Measurements from ENCODE around the gene RAP1GDS1.
"Not testable (repeated sequence)": the region's sequence is repeated elsewhere in the genome, so short reads cannot be mapped to it uniquely, and the experiment has no call there.

RAP1GDS1 gene

GRCh38 chr4:98352396-98352795, 91.2 kb downstream of the RAP1GDS1 start:
- DNase-seq = no peak

- no peak for DNase-seq
Observed at GRCh38 chr4:98352940-98353339, 91.8 kb downstream of the RAP1GDS1 start.

- DNase-seq = no peak
Observed at GRCh38 chr4:98358630-98359248, 97.6 kb downstream of the RAP1GDS1 start.

GRCh38 chr4:98359646-98360045, 98.5 kb downstream of the RAP1GDS1 start:
- no peak for DNase-seq

- no peak for DNase-seq
Observed at GRCh38 chr4:98363431-98363830, 102.2 kb downstream of the RAP1GDS1 start.

- not testable (repeated sequence) for DNase-seq
Observed at GRCh38 chr4:98366275-98366674, 105.1 kb downstream of the RAP1GDS1 start.

GRCh38 chr4:98368000-98368399, 106.8 kb downstream of the RAP1GDS1 start:
- DNase-seq = not testable (repeated sequence)

- no peak for DNase-seq
Observed at GRCh38 chr4:98369322-98369721, 108.1 kb downstream of the RAP1GDS1 start.

GRCh38 chr4:98374643-98375042, 113.5 kb downstream of the RAP1GDS1 start:
- peak in 12 of 51 donors; percentile 1 to 29 (median 6) for DNase-seq

GRCh38 chr4:98377559-98377958, 116.4 kb downstream of the RAP1GDS1 start:
- no peak for DNase-seq

GRCh38 chr4:98381306-98381705, 120.1 kb downstream of the RAP1GDS1 start:
- DNase-seq = no peak

GRCh38 chr4:98383431-98384106, 122.4 kb downstream of the RAP1GDS1 start:
- DNase-seq = no peak

- DNase-seq = no peak
Observed at GRCh38 chr4:98385831-98386230, 124.6 kb downstream of the RAP1GDS1 start.

- DNase-seq = no peak
Observed at GRCh38 chr4:98387345-98388026, 126.3 kb downstream of the RAP1GDS1 start.

- DNase-seq = no peak
Observed at GRCh38 chr4:98394134-98394533, 132.9 kb downstream of the RAP1GDS1 start.

GRCh38 chr4:98399915-98400314, 138.7 kb downstream of the RAP1GDS1 start:
- DNase-seq = no peak

- no peak for DNase-seq
Observed at GRCh38 chr4:98406819-98407218, 145.6 kb downstream of the RAP1GDS1 start.

- DNase-seq = peak in 1 of 51 donors; percentile 32
Observed at GRCh38 chr4:98411731-98412130, 150.5 kb downstream of the RAP1GDS1 start.

- DNase-seq = no peak
Observed at GRCh38 chr4:98416844-98417243, 155.7 kb downstream of the RAP1GDS1 start.

GRCh38 chr4:98420151-98420550, 159.0 kb downstream of the RAP1GDS1 start:
- not testable (repeated sequence) for DNase-seq

GRCh38 chr4:98421111-98421510, 159.9 kb downstream of the RAP1GDS1 start:
- no peak for DNase-seq

GRCh38 chr4:98423009-98423408, 161.8 kb downstream of the RAP1GDS1 start:
- no peak for DNase-seq
